GM15510 (cell line): ENCODE results near the gene TNFSF13.

Experiments used
- POLR2A ChIP-seq: IDR thresholded peaks from 3 replicates; pipeline ENCODE4 v1.6.1; 2011; ENCODE audit warnings: borderline replicate concordance; ENCODE audit not compliant: insufficient read length; ENCODE audit errors: extremely low read depth

The TNFSF13 gene

GRCh38 chr17:7541074-7541621 is 17.4 kb upstream of the TNFSF13 start:
- TF ChIP-seq POLR2A, result no peak

- no peak for TF ChIP-seq POLR2A
Measured at GRCh38 chr17:7544911-7545310, 13.6 kb upstream of the TNFSF13 start.

GRCh38 chr17:7548585-7549400 is 9.8 kb upstream of the TNFSF13 start, which contains the start of gene TNFSF12:
TSS of gene TNFSF12 (plus strand) at chr17:7549058. CDS start at chr17:7549154, 96 bp downstream.
- TF ChIP-seq POLR2A, result peak; percentile 65

GRCh38 chr17:7549401-7550055 is 9.0 kb upstream of the TNFSF13 start:
- TF ChIP-seq POLR2A, result no peak

DNA sequence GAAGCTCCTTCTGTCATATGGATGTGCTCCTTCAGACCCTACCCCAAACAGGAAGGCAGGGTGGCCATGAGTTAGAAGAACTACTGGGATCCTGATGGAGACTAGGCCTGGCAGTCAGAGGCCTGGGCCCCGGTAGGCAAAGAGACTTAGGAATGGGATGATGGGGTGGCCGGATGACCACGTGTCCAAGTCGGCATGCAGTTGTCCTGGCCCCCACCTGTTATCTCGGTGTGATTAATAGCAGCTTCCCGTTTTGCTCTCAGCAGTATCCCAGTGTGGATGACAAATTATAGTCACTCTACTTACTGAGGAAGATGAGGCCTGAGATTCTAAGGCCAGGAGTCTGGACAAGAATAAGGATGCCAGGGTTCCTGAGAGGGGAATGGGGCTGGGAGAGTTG is 8.2 kb upstream of the TNFSF13 start:
- TF ChIP-seq POLR2A, result no peak

DNA sequence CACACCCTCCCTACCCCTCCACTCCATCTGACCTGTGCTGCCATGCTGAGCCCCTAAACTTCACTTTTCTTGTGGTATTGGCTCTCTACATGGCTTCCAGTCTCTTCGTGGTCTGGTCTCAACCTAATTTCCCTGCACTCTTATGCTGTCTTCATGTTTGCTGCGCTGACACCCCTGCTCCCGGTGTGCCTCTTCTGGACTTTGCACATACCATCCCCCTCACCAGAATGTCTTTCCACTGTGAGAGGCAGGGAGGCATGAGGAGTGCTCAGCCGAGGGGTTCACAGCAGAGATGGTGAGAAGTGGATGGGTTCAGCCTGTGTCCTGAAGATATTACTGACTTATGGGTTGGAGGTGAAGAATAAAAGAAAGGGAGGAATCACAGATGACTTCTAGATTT is 7.2 kb upstream of the TNFSF13 start:
- TF ChIP-seq POLR2A, result no peak

- TF ChIP-seq POLR2A, result no peak
Measured at GRCh38 chr17:7552621-7553051, 5.9 kb upstream of the TNFSF13 start.

GRCh38 chr17:7553356-7553755 is 5.2 kb upstream of the TNFSF13 start:
- TF ChIP-seq POLR2A, result no peak

GRCh38 chr17:7555320-7555948 is 3.1 kb upstream of the TNFSF13 start:
- no peak for TF ChIP-seq POLR2A

- TF ChIP-seq POLR2A, result no peak
Measured at GRCh38 chr17:7556627-7557026, 1.9 kb upstream of the TNFSF13 start.

DNA sequence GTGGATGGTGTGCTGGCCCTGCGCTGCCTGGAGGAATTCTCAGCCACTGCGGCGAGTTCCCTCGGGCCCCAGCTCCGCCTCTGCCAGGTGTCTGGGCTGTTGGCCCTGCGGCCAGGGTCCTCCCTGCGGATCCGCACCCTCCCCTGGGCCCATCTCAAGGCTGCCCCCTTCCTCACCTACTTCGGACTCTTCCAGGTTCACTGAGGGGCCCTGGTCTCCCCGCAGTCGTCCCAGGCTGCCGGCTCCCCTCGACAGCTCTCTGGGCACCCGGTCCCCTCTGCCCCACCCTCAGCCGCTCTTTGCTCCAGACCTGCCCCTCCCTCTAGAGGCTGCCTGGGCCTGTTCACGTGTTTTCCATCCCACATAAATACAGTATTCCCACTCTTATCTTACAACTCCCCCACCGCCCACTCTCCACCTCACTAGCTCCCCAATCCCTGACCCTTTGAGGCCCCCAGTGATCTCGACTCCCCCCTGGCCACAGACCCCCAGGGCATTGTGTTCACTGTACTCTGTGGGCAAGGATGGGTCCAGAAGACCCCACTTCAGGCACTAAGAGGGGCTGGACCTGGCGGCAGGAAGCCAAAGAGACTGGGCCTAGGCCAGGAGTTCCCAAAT is 1.3 kb upstream of the TNFSF13 start:
- no peak for TF ChIP-seq POLR2A

DNA sequence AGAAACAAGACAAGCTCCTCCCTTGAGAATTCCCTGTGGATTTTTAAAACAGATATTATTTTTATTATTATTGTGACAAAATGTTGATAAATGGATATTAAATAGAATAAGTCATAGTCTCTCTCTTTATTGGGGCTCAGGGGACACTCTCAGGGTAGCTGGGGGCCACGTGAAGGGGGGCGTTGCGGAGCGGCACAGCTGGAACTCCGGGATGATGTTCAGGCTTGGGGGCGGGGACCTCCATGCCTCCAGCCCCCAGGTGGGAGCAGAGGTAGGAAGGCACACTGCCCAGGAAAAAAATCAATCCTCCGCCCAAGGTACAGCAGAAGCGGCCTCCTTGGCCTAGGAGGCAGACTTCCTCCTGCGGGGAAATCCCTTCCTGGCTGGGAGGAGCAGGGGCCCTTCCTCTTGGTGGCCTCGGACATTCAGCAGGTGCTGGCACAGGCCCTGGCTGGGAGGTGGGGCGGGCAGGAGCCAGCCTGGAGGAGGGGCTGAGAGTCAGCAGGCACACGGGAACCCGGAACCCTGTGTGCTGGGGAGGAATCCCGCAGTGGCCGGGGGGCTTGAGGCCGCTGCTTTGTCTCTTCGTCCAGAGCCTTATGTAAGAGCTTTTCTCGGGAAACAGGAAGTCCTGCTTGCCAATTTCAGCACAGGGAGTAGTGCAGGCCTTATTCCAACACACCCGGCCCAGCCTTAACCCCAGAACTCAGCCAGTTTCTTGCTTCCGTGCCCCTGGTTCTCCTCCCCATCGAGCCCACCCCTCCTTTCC is 591 bp upstream of the TNFSF13 start:
- peak; percentile 51 for TF ChIP-seq POLR2A

GRCh38 chr17:7559320-7560171 is 996 bp downstream of the TNFSF13 start:
- TF ChIP-seq POLR2A, result no peak
